ENCODE data around the gene C1QTNF3.
A peak's percentile ranks its signal among the peaks of the same experiment; 100 is the strongest.

C1QTNF3 gene

GRCh38 chr5:33984671-33985124 is 58.3 kb downstream of the C1QTNF3 start, which contains the start of gene SLC45A2:
Gene SLC45A2 (minus strand): TSS chr5:33984693. CDS start chr5:33984583, 110 bp downstream.
- no peak within 1 kb of the TSS for H3K4me3 ChIP-seq (ENCODE audit: low read depth, low read length)
- no peak for DNase-seq (ENCODE audit: low read depth, low spot score)
- TF ChIP-seq CTCF (IDR thresholded peaks at IDR 0.05; ENCODE audit: low read depth, low read length): no peak
- in situ Hi-C loops (cut with HindIII; ENCODE audit: low sequenced_read_pairs): no loop called here

DNA sequence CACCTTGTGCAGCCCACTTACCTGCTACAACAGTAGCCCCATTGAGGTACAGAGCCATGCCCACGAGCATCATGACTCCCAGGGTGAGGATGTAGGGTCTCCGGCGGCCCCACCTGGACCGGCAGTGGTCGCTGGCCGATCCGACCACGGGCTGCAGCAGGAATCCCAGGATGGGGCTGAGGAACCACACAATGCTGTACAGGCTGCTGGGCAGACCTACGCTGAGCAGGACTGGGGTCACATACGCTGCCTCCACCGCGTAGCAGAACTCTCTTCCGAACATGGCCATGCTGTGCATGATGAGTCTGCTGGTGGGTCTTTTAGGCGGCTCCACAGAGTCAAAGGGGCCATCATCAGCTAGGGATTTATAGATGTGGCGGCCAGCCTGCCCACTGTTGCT is 58.8 kb downstream of the C1QTNF3 start:
- in situ Hi-C loops (cut with HindIII; ENCODE audit: low sequenced_read_pairs): no loop called here
- no peak overlapping the region for H3K4me3 ChIP-seq (ENCODE audit: low read depth, low read length)
- DNase-seq (ENCODE audit: low read depth, low spot score): no peak
- TF ChIP-seq CTCF (IDR thresholded peaks at IDR 0.05; ENCODE audit: low read depth, low read length): no peak

GRCh38 chr5:33981408-33982162 is 61.4 kb downstream of the C1QTNF3 start:
- no peak for TF ChIP-seq CTCF (IDR thresholded peaks at IDR 0.05; ENCODE audit: low read depth, low read length)
- peak; percentile 40 for DNase-seq (ENCODE audit: low read depth, low spot score)
- in situ Hi-C loops (cut with HindIII; ENCODE audit: low sequenced_read_pairs): no loop called here
- H3K4me3 ChIP-seq (ENCODE audit: low read depth, low read length): no peak overlapping the region

DNA sequence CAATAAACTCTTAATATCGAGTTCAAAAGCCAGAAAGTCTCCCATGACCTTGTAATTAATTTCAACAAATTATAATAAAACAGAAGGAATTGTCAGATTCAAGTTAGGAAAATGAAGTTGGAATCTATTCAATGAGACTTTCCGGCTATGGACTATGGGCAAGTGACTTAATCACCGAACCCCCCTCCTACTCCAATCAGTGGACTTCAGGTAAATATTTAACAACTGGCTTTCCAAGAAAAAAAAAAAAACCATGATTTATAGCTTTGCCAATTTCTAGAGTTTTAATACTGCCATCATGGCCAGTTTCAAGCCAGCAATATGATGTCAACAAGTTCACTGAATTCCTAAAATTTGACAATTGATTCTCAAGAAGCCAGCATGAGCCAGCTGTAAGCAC is 63.0 kb downstream of the C1QTNF3 start:
- no peak for DNase-seq (ENCODE audit: low read depth, low spot score)
- no peak overlapping the region for H3K4me3 ChIP-seq (ENCODE audit: low read depth, low read length)
- no peak for TF ChIP-seq CTCF (IDR thresholded peaks at IDR 0.05; ENCODE audit: low read depth, low read length)
- in situ Hi-C loops (cut with HindIII; ENCODE audit: low sequenced_read_pairs): no loop called here

DNA sequence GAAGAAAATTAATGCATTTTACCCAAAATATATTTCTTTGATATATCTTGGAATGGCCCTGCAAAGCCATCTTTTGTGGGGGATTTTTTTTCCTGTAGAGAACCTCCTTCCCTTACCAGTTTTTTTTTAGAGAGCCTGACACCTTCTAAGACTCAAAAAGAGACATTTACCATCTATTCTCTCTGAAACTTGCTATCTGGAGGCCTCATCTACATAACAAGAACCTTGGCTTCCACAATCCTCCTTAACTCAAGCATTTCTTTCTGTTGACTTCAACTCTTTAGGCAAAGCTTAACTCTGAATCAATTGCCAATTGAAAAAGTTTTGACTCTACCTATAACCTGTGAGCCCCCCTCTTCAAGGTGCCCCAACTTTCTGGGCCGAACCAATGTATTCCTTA is 64.7 kb downstream of the C1QTNF3 start:
- in situ Hi-C loops (cut with HindIII; ENCODE audit: low sequenced_read_pairs): no loop called here
- no peak overlapping the region for H3K4me3 ChIP-seq (ENCODE audit: low read depth, low read length)
- DNase-seq (ENCODE audit: low read depth, low spot score): no peak
- no peak for TF ChIP-seq CTCF (IDR thresholded peaks at IDR 0.05; ENCODE audit: low read depth, low read length)

GRCh38 chr5:33976307-33976706 is 66.7 kb downstream of the C1QTNF3 start:
- H3K4me3 ChIP-seq (ENCODE audit: low read depth, low read length): no peak overlapping the region
- no peak for TF ChIP-seq CTCF (IDR thresholded peaks at IDR 0.05; ENCODE audit: low read depth, low read length)
- in situ Hi-C loops (cut with HindIII; ENCODE audit: low sequenced_read_pairs): no loop called here

More at GRCh38 chr5:33976307-33976706, 66.7 kb downstream of the C1QTNF3 start:
- DNase-seq (ENCODE audit: low read depth, low spot score): no peak
